Epithelial cell of proximal tubule (primary cell): ENCODE results near the gene SESN2. TPM values are rescaled to one million over a fixed set of nuclear protein-coding genes. Genes with fewer than 3 reads are reported as not detected.

ENCODE experiments used
- DNase-seq: peaks from one replicate; pipeline ENCODE4 v3.0.0-alpha.2; 2011; ENCODE audit warnings: low read depth
- H3K4me3 ChIP-seq: 2 replicates; pipeline ENCODE4 v1.5.1; 2011; ENCODE audit warnings: low read depth, mild to moderate bottlenecking, low read length
- CTCF ChIP-seq: conservative IDR thresholded peaks from 2 replicates; pipeline ENCODE4 v1.5.1; 2012; ENCODE audit warnings: low read depth, mild to moderate bottlenecking, low read length
- total RNA-seq: library from RNA; depleted of rRNA; stranded (reverse); fragments of >200 nt; gene quantifications from 2 replicates; pipeline ENCODE4 v1.2.3, GENCODE V29; 2015

SESN2 gene
- total RNA-seq, 1 donor from 2014 or later = 18.5 TPM

- no peak for TF ChIP-seq CTCF
- no peak for DNase-seq
- H3K4me3 ChIP-seq = no peak overlapping the region
Observed at GRCh38 chr1:28286111-28286510, 26.8 kb downstream of the SESN2 start.

- H3K4me3 ChIP-seq = no peak overlapping the region
- no peak for TF ChIP-seq CTCF
- DNase-seq = no peak
Observed at GRCh38 chr1:28288487-28288886, 29.2 kb downstream of the SESN2 start.

GRCh38 chr1:28290851-28291250, 31.5 kb downstream of the SESN2 start:
- no peak overlapping the region for H3K4me3 ChIP-seq
- no peak for DNase-seq
- TF ChIP-seq CTCF = no peak

GRCh38 chr1:28291711-28292110, 32.4 kb downstream of the SESN2 start:
- H3K4me3 ChIP-seq = no peak overlapping the region
- TF ChIP-seq CTCF = no peak
- DNase-seq = no peak

GRCh38 chr1:28295936-28296335, 36.6 kb downstream of the SESN2 start:
- no peak for DNase-seq
- H3K4me3 ChIP-seq = no peak overlapping the region
- no peak for TF ChIP-seq CTCF

- peak; percentile 61 for DNase-seq
- no peak for TF ChIP-seq CTCF
- H3K4me3 ChIP-seq = no peak overlapping the region
Observed at GRCh38 chr1:28296401-28297261, 37.3 kb downstream of the SESN2 start.

GRCh38 chr1:28297826-28298225, 38.5 kb downstream of the SESN2 start:
- H3K4me3 ChIP-seq = no peak overlapping the region
- no peak for DNase-seq
- no peak for TF ChIP-seq CTCF
